ENCODE measurements around the gene BCL11A. TPM values are rescaled to one million over a fixed set of nuclear protein-coding genes. Genes with fewer than 3 reads are reported as not detected.

BCL11A gene
- polyA plus RNA-seq, result under 1 TPM; 0.14 to 0.69 (median 0.29) TPM

GRCh38 chr2:60553495-60554073 lies at the start of gene BCL11A:
Gene BCL11A, minus strand, starts transcription at chr2:60553654. Its CDS starts 384 bp downstream, at chr2:60553270.
- Mint-ChIP-seq H3K27me3 (ENCODE audit: low read depth in 3 of 3) (peaks cover 36 to 55% (median 47%) of the 10 kb centered on the region in 3 donors), H3K9me3 (peaks cover 0 to 6% (median 0%) of the 10 kb centered on the region in 6 donors), H3K4me1 (peaks cover 57 to 77% of the 10 kb centered on the region in 2 donors), H3K27ac (peak within 1 kb of the TSS in 5 of 6 donors; percentile 12 to 84 (median 74)), H3K36me3 (no peaks in the 10 kb centered on the region), H3K4me3 (peak within 1 kb of the TSS; percentile 81 to 94 (median 91))
- peak in 2 of 3 donors; percentile 16 to 26 for DNase-seq

- Mint-ChIP-seq H3K27me3 (ENCODE audit: low read depth in 3 of 3) (peaks cover 0 to 3% (median 2%) of the 10 kb centered on the region in 3 donors), H3K9me3 (peaks cover 0 to 3% (median 0%) of the 10 kb centered on the region in 6 donors), H3K27ac (no peak overlapping the region), H3K36me3 (peaks cover 0 to 3% (median 0%) of the 10 kb centered on the region in 3 donors), H3K4me3 (no peak overlapping the region), H3K4me1 (no peaks in the 10 kb centered on the region)
- no peak for DNase-seq
These were observed 49.5 kb upstream of the BCL11A start for GRCh38 chr2:60602828-60603532.

- Mint-ChIP-seq H3K27ac (no peak overlapping the region), H3K36me3 (peaks cover 0 to 3% (median 0%) of the 10 kb centered on the region in 3 donors), H3K27me3 (ENCODE audit: low read depth in 3 of 3) (peaks cover 0 to 3% (median 2%) of the 10 kb centered on the region in 3 donors), H3K4me1 (no peaks in the 10 kb centered on the region), H3K9me3 (peaks cover 0 to 3% (median 0%) of the 10 kb centered on the region in 6 donors), H3K4me3 (no peak overlapping the region)
- DNase-seq, result no peak
These were observed 48.9 kb upstream of the BCL11A start for GRCh38 chr2:60602388-60602787.

- H3K9me3 Mint-ChIP-seq, result no peaks in the 10 kb centered on the region
- H3K27me3 Mint-ChIP-seq (ENCODE audit: low read depth in 3 of 3), result peaks cover 0 to 5% (median 0%) of the 10 kb centered on the region in 3 donors
- no peaks in the 10 kb centered on the region for H3K4me1 Mint-ChIP-seq
- peaks cover 0 to 3% (median 0%) of the 10 kb centered on the region in 3 donors for H3K36me3 Mint-ChIP-seq
- no peak overlapping the region for H3K4me3 Mint-ChIP-seq
- DNase-seq, result no peak
- no peak overlapping the region for H3K27ac Mint-ChIP-seq
These were observed 44.8 kb upstream of the BCL11A start for GRCh38 chr2:60598271-60598670.

- Mint-ChIP-seq H3K36me3 (peaks cover 0 to 3% (median 0%) of the 10 kb centered on the region in 3 donors), H3K27ac (no peak overlapping the region), H3K4me1 (no peaks in the 10 kb centered on the region), H3K27me3 (ENCODE audit: low read depth in 3 of 3) (peaks cover 0 to 7% (median 4%) of the 10 kb centered on the region in 3 donors), H3K9me3 (no peaks in the 10 kb centered on the region), H3K4me3 (no peak overlapping the region)
- DNase-seq, result no peak
These were observed 43.9 kb upstream of the BCL11A start for GRCh38 chr2:60597346-60597745.

GRCh38 chr2:60596411-60596810 lies 43.0 kb upstream of the BCL11A start:
- H3K4me1 Mint-ChIP-seq, result no peaks in the 10 kb centered on the region
- peaks cover 0 to 4% (median 0%) of the 10 kb centered on the region in 6 donors for H3K9me3 Mint-ChIP-seq

GRCh38 chr2:60595953-60596352 lies 42.5 kb upstream of the BCL11A start:
- no peak overlapping the region for H3K27ac Mint-ChIP-seq
- DNase-seq, result no peak
- no peaks in the 10 kb centered on the region for H3K36me3 Mint-ChIP-seq
- no peak overlapping the region for H3K4me3 Mint-ChIP-seq
- H3K27me3 Mint-ChIP-seq (ENCODE audit: low read depth in 3 of 3), result peaks cover 4 to 8% (median 7%) of the 10 kb centered on the region in 3 donors
- H3K9me3 Mint-ChIP-seq, result peaks cover 0 to 4% (median 0%) of the 10 kb centered on the region in 6 donors
- no peaks in the 10 kb centered on the region for H3K4me1 Mint-ChIP-seq

More at GRCh38 chr2:60596411-60596810, 43.0 kb upstream of the BCL11A start:
- no peak for DNase-seq
- H3K27ac Mint-ChIP-seq, result no peak overlapping the region
- peaks cover 4 to 7% (median 5%) of the 10 kb centered on the region in 3 donors for H3K27me3 Mint-ChIP-seq (ENCODE audit: low read depth in 3 of 3)
- H3K36me3 Mint-ChIP-seq, result no peaks in the 10 kb centered on the region
- H3K4me3 Mint-ChIP-seq, result no peak overlapping the region

- Mint-ChIP-seq H3K27me3 (ENCODE audit: low read depth in 3 of 3) (peaks cover 5 to 16% (median 8%) of the 10 kb centered on the region in 3 donors), H3K4me3 (no peak overlapping the region), H3K27ac (no peak overlapping the region), H3K36me3 (no peaks in the 10 kb centered on the region), H3K9me3 (peaks cover 0 to 4% (median 0%) of the 10 kb centered on the region in 6 donors), H3K4me1 (no peaks in the 10 kb centered on the region)
- no peak for DNase-seq
These were observed 35.6 kb upstream of the BCL11A start for GRCh38 chr2:60589104-60589503.

GRCh38 chr2:60586081-60586480 lies 32.6 kb upstream of the BCL11A start:
- Mint-ChIP-seq H3K9me3 (no peaks in the 10 kb centered on the region), H3K27ac (no peak overlapping the region), H3K27me3 (ENCODE audit: low read depth in 3 of 3) (peaks cover 0 to 14% (median 4%) of the 10 kb centered on the region in 3 donors), H3K4me1 (peaks cover 0 to 2% of the 10 kb centered on the region in 2 donors), H3K36me3 (no peaks in the 10 kb centered on the region), H3K4me3 (no peak overlapping the region)
- DNase-seq, result no peak

- H3K36me3 Mint-ChIP-seq, result no peaks in the 10 kb centered on the region
- DNase-seq, result no peak
- no peak overlapping the region for H3K27ac Mint-ChIP-seq
- H3K4me3 Mint-ChIP-seq, result no peak overlapping the region
- H3K27me3 Mint-ChIP-seq (ENCODE audit: low read depth in 3 of 3), result peaks cover 4 to 14% (median 8%) of the 10 kb centered on the region in 3 donors
- H3K9me3 Mint-ChIP-seq, result no peaks in the 10 kb centered on the region
- peaks cover 0 to 2% of the 10 kb centered on the region in 2 donors for H3K4me1 Mint-ChIP-seq
These were observed 31.8 kb upstream of the BCL11A start for GRCh38 chr2:60585276-60585675.

GRCh38 chr2:60583604-60584003 lies 30.1 kb upstream of the BCL11A start:
- H3K27me3 Mint-ChIP-seq (ENCODE audit: low read depth in 3 of 3), result peaks cover 4 to 13% (median 10%) of the 10 kb centered on the region in 3 donors
- H3K9me3 Mint-ChIP-seq, result no peaks in the 10 kb centered on the region
- no peaks in the 10 kb centered on the region for H3K36me3 Mint-ChIP-seq
- H3K27ac Mint-ChIP-seq, result no peak overlapping the region
- DNase-seq, result no peak
- peaks cover 0 to 2% of the 10 kb centered on the region in 2 donors for H3K4me1 Mint-ChIP-seq
- no peak overlapping the region for H3K4me3 Mint-ChIP-seq

- Mint-ChIP-seq H3K27me3 (ENCODE audit: low read depth in 3 of 3) (peaks cover 6 to 10% (median 9%) of the 10 kb centered on the region in 3 donors), H3K4me1 (peaks cover 0 to 2% of the 10 kb centered on the region in 2 donors), H3K9me3 (no peaks in the 10 kb centered on the region), H3K36me3 (no peaks in the 10 kb centered on the region), H3K27ac (no peak overlapping the region), H3K4me3 (peak overlapping the region in 4 of 5 donors; percentile 18 to 53 (median 30))
- peak; percentile 58 to 66 (median 59) for DNase-seq
These were observed 28.2 kb upstream of the BCL11A start for GRCh38 chr2:60581433-60582282.

GRCh38 chr2:60577682-60578283 lies 24.3 kb upstream of the BCL11A start:
- Mint-ChIP-seq H3K4me3 (no peak overlapping the region), H3K9me3 (no peaks in the 10 kb centered on the region), H3K36me3 (no peaks in the 10 kb centered on the region), H3K27me3 (ENCODE audit: low read depth in 3 of 3) (peaks cover 2 to 8% (median 6%) of the 10 kb centered on the region in 3 donors), H3K4me1 (peaks cover 0 to 2% of the 10 kb centered on the region in 2 donors), H3K27ac (no peak overlapping the region)
- DNase-seq, result no peak
